ENCODE results near the gene WDR74.

GRCh38 chr11:62830904-62831519 lies 8.4 kb downstream of the WDR74 start:
- TF ChIP-seq, protein P1, sequence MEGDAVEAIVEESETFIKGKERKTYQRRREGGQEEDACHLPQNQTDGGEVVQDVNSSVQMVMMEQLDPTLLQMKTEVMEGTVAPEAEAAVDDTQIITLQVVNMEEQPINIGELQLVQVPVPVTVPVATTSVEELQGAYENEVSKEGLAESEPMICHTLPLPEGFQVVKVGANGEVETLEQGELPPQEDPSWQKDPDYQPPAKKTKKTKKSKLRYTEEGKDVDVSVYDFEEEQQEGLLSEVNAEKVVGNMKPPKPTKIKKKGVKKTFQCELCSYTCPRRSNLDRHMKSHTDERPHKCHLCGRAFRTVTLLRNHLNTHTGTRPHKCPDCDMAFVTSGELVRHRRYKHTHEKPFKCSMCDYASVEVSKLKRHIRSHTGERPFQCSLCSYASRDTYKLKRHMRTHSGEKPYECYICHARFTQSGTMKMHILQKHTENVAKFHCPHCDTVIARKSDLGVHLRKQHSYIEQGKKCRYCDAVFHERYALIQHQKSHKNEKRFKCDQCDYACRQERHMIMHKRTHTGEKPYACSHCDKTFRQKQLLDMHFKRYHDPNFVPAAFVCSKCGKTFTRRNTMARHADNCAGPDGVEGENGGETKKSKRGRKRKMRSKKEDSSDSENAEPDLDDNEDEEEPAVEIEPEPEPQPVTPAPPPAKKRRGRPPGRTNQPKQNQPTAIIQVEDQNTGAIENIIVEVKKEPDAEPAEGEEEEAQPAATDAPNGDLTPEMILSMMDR (IDR thresholded peaks at IDR 0.05) = no peak
- TF ChIP-seq POLR2A (IDR thresholded peaks at IDR 0.05) = no peak

All from body of pancreas (tissue), 4 donors.